ENCODE data around the gene LDOC1.
"Not testable (repeated sequence)": the region's sequence is repeated elsewhere in the genome, so short reads cannot be mapped to it uniquely, and the experiment has no call there.

Gene LDOC1

DNA sequence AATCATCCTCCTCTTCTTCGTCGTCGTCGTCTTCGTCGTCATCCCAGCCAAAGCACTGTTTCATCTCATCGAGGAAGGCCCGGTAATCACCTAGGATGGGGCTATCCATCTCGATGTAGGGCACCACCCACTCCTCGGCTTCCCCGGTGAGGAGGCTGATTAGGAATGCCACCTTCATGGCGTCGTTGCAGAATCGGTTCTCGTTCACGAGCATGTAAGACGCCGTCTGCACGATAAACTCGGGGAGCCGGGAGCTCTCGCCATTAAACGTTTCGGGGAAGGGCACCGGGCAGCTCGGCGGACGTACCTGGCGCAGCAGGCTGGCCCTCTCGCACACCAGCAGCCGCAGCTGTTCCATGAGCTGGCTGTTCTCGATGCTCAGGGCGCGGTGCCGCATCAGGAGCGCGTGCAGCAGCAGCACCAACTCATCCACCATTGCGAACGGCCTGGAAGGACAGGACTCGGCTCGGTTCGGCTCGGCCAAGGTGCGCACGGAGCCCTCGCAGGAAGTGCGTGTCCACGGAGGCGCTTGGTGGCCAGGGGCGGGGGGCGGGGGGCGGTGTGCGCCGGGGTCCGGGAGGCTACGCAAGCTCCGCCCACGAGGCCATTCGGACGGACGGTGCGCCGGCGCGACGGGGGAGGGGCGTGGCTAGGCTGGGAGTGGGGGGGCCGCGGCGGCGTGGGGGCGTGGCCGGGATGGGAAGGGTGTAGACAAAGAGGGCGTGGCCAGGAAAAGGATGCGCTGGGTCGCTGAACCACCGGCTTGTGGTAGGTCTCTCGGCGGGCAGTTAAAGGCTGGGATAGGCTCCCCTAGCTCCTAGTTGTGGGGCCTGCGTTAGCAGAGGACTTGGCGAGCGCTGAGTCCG, at the start of gene LDOC1:
Gene LDOC1, minus strand, starts transcription at position 544 of the 866 bp plus-strand sequence. Its CDS starts 108 bp downstream, at position 436.
- in situ Hi-C loops (cut with MboI; ENCODE audit: low sequenced_read_pairs), result no loop called here

DNA sequence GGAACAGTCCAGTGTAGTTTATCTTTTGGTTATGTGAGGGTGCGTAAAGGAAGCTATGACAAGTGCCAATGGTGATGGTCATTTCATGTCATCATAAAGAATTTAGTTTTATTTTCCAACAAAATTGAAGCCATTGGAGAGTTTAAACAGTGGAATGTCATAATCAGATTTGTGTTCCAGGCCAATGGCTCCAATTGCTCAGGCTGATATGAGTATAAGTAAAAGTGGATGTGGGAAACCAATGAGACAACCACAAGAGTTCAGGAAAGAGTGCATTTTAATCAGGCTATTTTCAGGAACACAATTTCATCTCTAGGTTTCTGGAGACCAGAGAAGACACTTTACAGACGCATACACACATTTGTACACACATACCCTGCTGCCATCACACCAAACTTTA, 44.7 kb upstream of the LDOC1 start:
- in situ Hi-C loops (cut with MboI; ENCODE audit: low sequenced_read_pairs), result no loop called here

DNA sequence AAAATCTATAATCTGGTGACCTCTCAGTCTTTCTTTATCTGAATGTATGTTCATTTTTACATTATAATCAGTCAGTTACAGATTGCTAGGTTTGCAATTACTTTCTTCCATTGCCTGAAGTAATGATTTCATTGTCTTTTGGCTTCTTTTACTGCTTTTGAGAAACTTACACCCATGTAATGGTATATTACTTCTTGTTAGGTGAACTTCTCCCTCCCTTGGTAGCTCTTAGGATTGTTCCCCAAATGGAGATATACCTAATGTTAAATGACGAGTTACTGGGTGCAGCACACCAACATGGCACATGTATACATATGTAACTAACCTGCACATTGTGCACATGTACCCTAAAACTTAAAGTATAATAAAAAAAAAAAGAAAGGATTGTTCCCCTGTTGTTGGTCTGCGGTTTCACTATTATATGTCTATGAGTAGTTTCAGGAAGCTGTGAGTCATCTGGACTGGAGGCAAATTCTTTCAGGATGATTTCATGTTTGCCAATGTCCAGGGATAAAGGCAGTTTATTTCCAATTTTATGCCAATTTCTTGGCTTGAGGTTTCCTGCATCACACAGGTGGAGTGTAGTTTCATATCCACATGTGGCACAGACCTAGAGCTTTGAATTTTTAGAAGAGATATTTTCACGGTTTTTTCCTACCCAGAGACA, 43.5 kb upstream of the LDOC1 start:
- in situ Hi-C loops (cut with MboI; ENCODE audit: low sequenced_read_pairs), result no loop called here

DNA sequence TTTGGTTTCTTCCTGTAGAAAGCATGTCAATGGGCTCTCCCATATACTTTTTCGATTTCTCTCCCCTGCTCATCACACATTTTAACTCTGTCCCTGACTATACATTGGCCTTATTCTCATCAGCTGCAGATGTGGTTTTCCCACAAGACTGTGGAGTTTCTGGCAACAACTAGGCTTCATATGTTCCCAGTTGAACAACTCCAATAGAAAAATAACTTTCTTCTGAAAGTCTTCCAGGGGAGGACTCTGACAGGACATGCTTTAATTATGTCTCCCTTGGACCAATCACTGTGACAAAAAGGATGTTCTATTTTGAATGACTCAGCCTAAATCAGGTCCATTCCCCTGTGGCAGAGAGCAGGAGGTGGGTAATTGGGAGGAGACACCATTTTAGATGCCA, 37.3 kb upstream of the LDOC1 start:
- in situ Hi-C loops (cut with MboI; ENCODE audit: low sequenced_read_pairs), result no loop called here

DNA sequence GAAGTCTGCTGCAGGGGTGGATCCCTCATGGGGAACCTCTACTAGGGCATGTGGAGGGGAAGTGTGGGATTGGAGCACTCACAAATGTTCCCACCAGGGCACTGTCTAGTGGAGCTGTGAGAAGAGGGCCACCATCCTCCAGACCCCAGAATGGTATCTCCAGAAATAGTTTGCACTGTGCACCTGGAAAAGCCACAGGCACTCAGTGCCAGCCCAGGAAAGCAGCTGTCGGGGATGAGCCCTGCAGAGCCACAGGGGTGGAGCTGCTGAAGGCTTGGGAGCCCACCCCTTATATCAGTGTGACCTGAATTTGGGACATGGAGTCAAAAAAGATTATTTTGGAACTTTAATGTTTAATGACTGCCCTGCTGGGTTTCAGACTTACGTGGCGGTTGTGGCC, 25.0 kb upstream of the LDOC1 start:
- in situ Hi-C loops (cut with MboI; ENCODE audit: low sequenced_read_pairs), result no loop called here

DNA sequence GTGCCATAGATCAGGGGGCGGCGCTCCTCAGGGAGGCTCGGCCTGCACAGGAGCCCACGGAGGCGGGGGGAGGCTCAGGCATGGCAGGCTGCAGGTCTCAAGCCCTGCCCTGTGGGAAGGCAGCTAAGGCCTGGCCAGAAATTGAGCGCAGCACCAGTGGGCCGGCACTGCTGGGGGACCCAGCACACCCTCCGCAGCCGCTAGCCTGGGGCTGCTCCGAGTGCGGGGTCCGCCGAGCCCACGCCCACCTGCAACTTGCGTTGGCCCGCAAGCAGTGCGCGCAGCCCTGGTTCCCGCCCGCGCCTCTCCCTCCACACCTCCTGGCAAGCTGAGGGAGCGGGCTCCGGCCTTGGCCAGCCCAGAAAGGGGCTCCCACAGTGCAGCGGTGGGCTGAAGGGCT, 11.6 kb upstream of the LDOC1 start:
- in situ Hi-C loops (cut with MboI; ENCODE audit: low sequenced_read_pairs), result not testable (repeated sequence)

DNA sequence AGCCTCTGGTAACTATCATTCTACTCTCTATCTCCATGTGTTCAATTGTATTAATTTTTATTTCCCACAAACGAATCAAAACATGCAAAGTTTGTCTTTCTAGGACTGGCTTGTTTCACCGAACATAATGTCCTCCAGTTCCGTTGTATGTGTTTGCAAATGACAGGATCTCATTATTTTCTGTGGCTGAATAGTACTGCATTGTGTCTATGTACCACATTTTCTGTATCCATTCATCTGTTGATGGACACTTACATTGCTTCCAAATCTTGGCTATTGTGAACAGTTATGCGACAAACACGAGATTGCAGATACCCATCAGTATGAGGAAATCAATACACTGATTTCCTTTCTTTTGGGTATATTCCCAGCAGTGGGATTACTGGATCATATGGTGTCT, 8.4 kb upstream of the LDOC1 start:
- in situ Hi-C loops (cut with MboI; ENCODE audit: low sequenced_read_pairs), result no loop called here

DNA sequence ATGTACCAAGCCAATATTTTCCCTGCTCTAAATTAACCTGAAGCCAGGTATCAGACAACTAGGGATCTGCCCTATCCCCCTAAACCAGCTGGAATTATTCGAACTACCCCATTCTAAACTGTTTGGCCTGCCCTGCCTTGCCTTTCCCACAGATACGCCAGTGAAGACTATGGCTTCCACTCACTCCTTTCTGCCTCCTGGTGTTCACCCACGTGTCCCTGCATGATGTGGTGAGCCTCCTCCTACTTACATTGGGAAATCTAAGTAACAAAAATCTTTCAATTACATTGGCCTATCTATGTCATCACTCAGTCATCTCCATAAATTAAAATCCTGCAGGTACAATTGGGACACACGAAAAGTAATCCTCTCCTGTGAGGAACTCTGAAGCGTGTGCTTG, 6.1 kb upstream of the LDOC1 start:
- in situ Hi-C loops (cut with MboI; ENCODE audit: low sequenced_read_pairs), result no loop called here

DNA sequence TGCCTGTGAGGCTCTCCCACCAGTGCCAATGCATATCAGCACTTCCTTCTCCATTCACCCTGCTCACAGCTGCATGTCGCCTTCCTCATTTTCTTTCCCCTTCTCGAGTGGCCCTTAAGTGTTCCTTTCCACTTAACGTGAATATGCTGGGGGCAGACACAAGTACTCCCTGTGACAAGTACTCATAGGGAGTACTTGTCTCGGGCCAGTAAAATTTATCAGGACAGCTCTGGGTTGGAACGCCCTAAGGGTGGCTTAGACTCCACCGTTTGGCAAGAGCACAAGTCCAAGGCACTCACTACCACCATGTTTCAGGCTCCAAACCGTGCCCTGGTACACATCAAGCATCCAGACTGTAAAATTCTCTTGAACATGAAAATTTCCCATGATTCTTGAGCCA, 3.9 kb upstream of the LDOC1 start:
- in situ Hi-C loops (cut with MboI; ENCODE audit: low sequenced_read_pairs), result no loop called here

DNA sequence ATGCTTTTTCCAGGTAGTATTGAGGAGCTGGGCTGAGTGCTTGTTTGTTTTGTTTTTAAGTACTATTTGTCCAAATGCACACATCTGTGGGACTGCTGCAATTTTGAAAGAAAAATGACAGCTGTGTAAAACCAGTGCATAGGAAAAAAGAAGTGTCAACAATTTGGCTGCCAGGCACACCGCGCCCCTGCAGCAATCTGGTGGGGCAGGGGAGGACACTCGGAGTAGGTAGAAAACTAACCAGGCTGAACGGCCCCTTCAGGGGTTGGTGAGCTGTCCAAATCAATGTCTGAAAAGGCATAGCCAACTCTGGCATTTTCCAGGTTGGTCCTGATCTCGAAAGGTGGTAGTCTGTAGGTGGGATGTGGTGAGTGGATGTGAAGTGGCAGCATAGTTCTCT, 1.1 kb downstream of the LDOC1 start:
- in situ Hi-C loops (cut with MboI; ENCODE audit: low sequenced_read_pairs), result no loop called here

DNA sequence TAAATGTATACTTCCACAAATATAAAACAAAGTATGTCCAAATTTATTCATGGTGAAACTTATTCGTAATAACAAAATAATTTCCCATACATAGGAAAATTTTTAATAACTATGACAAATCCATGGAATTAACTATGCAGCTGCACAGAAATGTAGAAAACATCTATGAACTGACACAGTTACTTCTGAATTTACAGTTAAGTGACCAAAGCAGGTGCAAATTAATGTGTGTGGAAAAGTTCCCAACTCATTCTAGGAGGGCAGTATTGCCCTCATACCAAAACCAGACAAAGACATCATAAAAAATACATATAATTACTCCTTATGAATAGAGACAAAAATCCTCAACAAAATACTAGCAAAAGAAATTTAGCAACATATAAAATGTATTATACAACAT, 12.5 kb downstream of the LDOC1 start:
- in situ Hi-C loops (cut with MboI; ENCODE audit: low sequenced_read_pairs), result no loop called here

DNA sequence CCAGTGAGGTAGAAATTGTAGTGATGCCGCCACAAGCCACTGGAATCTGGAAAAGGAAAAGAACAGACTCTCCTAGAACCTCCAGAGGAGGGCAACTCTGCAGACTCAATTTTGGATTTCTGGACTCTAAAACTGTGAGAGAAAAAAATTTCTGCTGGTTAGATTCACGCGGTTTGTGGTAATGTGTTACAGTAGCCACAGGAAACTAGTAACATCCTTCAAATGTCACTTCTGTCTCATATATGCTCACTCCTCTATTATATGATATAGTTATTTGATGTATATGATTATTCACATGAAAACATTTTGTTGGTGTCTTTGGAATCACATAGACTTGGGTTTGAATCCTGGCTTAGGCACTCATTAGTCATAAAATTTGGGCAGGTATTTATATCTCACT, 18.8 kb downstream of the LDOC1 start:
- in situ Hi-C loops (cut with MboI; ENCODE audit: low sequenced_read_pairs), result no loop called here

DNA sequence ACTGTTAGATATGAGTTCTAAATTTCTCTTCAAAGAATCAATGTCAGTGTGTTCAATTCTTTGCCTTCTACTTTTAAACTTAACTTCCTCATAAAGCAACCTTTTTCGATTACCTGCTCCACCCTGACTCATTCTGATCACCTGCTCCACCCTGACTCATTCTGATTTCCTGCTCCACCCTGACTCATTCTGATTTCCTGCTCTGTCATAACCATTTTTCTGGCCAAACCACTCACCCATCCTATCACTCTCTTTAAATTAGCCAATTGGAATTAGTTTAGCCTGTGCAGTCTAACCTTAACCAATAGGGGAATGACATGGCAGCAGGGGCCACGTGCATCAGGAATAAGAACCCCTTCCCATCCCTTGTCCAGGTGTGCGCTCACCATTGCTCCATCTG, 21.7 kb downstream of the LDOC1 start:
- in situ Hi-C loops (cut with MboI; ENCODE audit: low sequenced_read_pairs), result not testable (repeated sequence)

DNA sequence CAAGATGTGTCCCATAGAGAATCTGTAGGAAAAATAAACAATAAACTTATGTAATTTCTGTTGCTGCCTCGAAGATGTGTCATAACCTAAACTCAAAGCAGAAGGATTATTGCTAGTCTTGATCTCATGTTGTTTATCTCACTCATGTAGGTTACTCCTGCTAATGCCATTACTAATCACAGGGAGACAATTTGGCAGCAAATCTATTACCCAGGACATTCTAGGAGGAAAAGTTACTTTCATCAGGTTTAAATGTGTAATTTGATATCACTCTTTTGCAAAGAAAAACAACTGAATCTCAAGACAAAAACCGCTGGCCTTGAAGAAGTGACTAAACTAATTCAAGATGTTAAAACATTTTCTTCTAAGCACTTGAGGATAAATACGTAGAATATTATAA, 34.0 kb downstream of the LDOC1 start:
- in situ Hi-C loops (cut with MboI; ENCODE audit: low sequenced_read_pairs), result no loop called here

DNA sequence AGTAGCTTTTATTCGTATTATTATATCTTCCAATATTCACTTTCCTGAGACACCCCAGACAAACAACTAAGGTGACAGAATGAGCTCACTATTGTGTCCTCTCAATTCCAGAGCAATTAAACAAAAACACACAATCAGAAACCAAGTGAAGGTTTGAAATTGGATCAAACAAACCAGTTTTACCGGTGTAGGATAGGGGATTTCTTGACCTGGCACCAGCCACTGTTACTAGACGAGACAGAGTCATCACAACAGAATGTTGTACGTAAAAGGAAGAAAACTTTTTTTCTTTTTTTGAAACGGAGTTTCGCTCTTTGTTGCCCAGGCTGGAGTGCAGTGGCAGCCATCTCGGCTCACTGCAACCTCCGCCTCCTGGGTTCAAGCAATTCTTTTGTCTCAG, 43.7 kb downstream of the LDOC1 start:
- in situ Hi-C loops (cut with MboI; ENCODE audit: low sequenced_read_pairs), result no loop called here

DNA sequence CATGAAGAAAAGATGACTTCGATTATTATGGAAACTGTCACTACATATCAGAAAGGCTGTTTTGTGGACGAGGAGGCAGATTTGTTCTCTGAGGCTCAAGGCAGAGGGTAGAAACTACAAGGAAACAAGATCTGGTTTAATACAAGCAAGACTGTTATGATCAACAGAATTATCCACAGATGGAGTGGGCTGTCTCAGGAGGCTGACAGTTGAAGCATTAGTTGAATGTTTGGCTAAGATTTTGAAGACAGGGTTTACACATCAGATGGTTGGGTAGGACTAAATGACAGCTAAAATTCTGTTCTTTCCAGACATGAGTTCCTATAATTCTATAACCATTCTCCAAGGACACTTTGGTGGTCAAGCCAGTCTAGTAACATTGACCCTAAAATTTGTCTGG, 49.8 kb downstream of the LDOC1 start:
- in situ Hi-C loops (cut with MboI; ENCODE audit: low sequenced_read_pairs), result no loop called here
